ENCODE data around the gene IGFN1.

Gene IGFN1

GRCh38 chr1:201190624-201191051 lies at the start of gene IGFN1:
Gene IGFN1 (plus strand): TSS chr1:201190824. CDS start chr1:201193294, 2,470 bp downstream.
- Histone ChIP-seq H3K4me1 (ENCODE audit: control insufficient read depth in 1 of 2, insufficient read depth in 1 of 2, low read depth in 1 of 2, low read length in 1 of 2) (peaks cover 0 to 10% of the 10 kb centered on the region in 2 experiments), H3K9me3 (no peaks in the 10 kb centered on the region), H3K27me3 (peaks cover 42% of the 10 kb centered on the region), H3K4me3 (ENCODE audit: low read depth in 1 of 2, low read length in 1 of 2) (no peak within 1 kb of the TSS), H3K27ac (no peak within 1 kb of the TSS), H3K36me3 (no peaks in the 10 kb centered on the region)
- TF ChIP-seq CTCF (IDR thresholded peaks at IDR 0.05), result no peak

- Histone ChIP-seq H3K9me3 (no peaks in the 10 kb centered on the region), H3K27ac (no peak overlapping the region), H3K4me1 (ENCODE audit: control insufficient read depth in 1 of 2, insufficient read depth in 1 of 2, low read depth in 1 of 2, low read length in 1 of 2) (no peaks in the 10 kb centered on the region), H3K4me3 (ENCODE audit: low read depth in 1 of 2, low read length in 1 of 2) (no peak overlapping the region), H3K27me3 (no peaks in the 10 kb centered on the region), H3K36me3 (peaks cover 79% of the 10 kb centered on the region)
- TF ChIP-seq CTCF (IDR thresholded peaks at IDR 0.05), result no peak
Observed at GRCh38 chr1:201140941-201141260, 49.7 kb upstream of the IGFN1 start.

- Histone ChIP-seq H3K36me3 (peaks cover 79% of the 10 kb centered on the region), H3K27me3 (no peaks in the 10 kb centered on the region), H3K9me3 (no peaks in the 10 kb centered on the region), H3K27ac (no peak overlapping the region), H3K4me3 (ENCODE audit: low read depth in 1 of 2, low read length in 1 of 2) (no peak overlapping the region), H3K4me1 (ENCODE audit: control insufficient read depth in 1 of 2, insufficient read depth in 1 of 2, low read depth in 1 of 2, low read length in 1 of 2) (no peaks in the 10 kb centered on the region)
- TF ChIP-seq CTCF (IDR thresholded peaks at IDR 0.05), result no peak
Observed at GRCh38 chr1:201141418-201141817, 49.2 kb upstream of the IGFN1 start.

- H3K27ac ChIP-seq, result no peak overlapping the region
- peaks cover 79% of the 10 kb centered on the region for H3K36me3 ChIP-seq
- H3K4me3 ChIP-seq (ENCODE audit: low read depth in 1 of 2, low read length in 1 of 2), result no peak overlapping the region
- no peak for TF ChIP-seq CTCF (IDR thresholded peaks at IDR 0.05)
- no peaks in the 10 kb centered on the region for H3K9me3 ChIP-seq
- H3K27me3 ChIP-seq, result no peaks in the 10 kb centered on the region
- H3K4me1 ChIP-seq (ENCODE audit: control insufficient read depth in 1 of 2, insufficient read depth in 1 of 2, low read depth in 1 of 2, low read length in 1 of 2), result no peaks in the 10 kb centered on the region
Observed at GRCh38 chr1:201142011-201142848, 48.4 kb upstream of the IGFN1 start.

- H3K27me3 ChIP-seq, result no peaks in the 10 kb centered on the region
- peaks cover 79% of the 10 kb centered on the region for H3K36me3 ChIP-seq
- H3K9me3 ChIP-seq, result no peaks in the 10 kb centered on the region
- no peak for TF ChIP-seq CTCF (IDR thresholded peaks at IDR 0.05)
- no peaks in the 10 kb centered on the region for H3K4me1 ChIP-seq (ENCODE audit: control insufficient read depth in 1 of 2, insufficient read depth in 1 of 2, low read depth in 1 of 2, low read length in 1 of 2)
- no peak overlapping the region for H3K4me3 ChIP-seq (ENCODE audit: low read depth in 1 of 2, low read length in 1 of 2)
- no peak overlapping the region for H3K27ac ChIP-seq
Observed at GRCh38 chr1:201142849-201143725, 47.5 kb upstream of the IGFN1 start.
